IPS-18c (cell line): ENCODE results near the gene MMP19.
A peak's percentile ranks its signal among the peaks of the same experiment; 100 is the strongest.
"Not testable (repeated sequence)": the region's sequence is repeated elsewhere in the genome, so short reads cannot be mapped to it uniquely, and the experiment has no call there.

Experiments
- H3K4me3 ChIP-seq: 2 replicates; pipeline ENCODE4 v1.7.0; 2013; ENCODE audit warnings: low read depth, mild to moderate bottlenecking, low read length, moderate library complexity; ENCODE audit not compliant: insufficient read depth
- H3K9me3 ChIP-seq: one replicate; pipeline ENCODE4 v1.6.1; 2013; ENCODE audit warnings: mild to moderate bottlenecking, low read length, moderate library complexity; ENCODE audit not compliant: control insufficient read depth, insufficient read depth

Gene MMP19

GRCh38 chr12:55847033-55847432, 4.3 kb upstream of the MMP19 start:
- no peak overlapping the region for H3K4me3 ChIP-seq
- H3K9me3 ChIP-seq, result no peaks in the 10 kb centered on the region

GRCh38 chr12:55845785-55846496, 3.2 kb upstream of the MMP19 start:
- Histone ChIP-seq H3K4me3 (no peak overlapping the region), H3K9me3 (no peaks in the 10 kb centered on the region)

GRCh38 chr12:55845361-55845760, 2.6 kb upstream of the MMP19 start:
- Histone ChIP-seq H3K9me3 (no peaks in the 10 kb centered on the region), H3K4me3 (no peak overlapping the region)

GRCh38 chr12:55844961-55845360, 2.2 kb upstream of the MMP19 start:
- no peaks in the 10 kb centered on the region for H3K9me3 ChIP-seq
- H3K4me3 ChIP-seq, result no peak overlapping the region

GRCh38 chr12:55843431-55843830, 695 bp upstream of the MMP19 start:
- no peaks in the 10 kb centered on the region for H3K9me3 ChIP-seq
- no peak overlapping the region for H3K4me3 ChIP-seq

GRCh38 chr12:55840581-55841351, 2.0 kb downstream of the MMP19 start:
- no peaks in the 10 kb centered on the region for H3K9me3 ChIP-seq
- no peak overlapping the region for H3K4me3 ChIP-seq

GRCh38 chr12:55839345-55840140, 3.2 kb downstream of the MMP19 start:
- H3K4me3 ChIP-seq, result no peak overlapping the region
- no peaks in the 10 kb centered on the region for H3K9me3 ChIP-seq

- H3K9me3 ChIP-seq, result no peaks in the 10 kb centered on the region
These were observed 4.4 kb downstream of the MMP19 start for GRCh38 chr12:55838361-55838760.

GRCh38 chr12:55834400-55834799, 8.3 kb downstream of the MMP19 start:
- H3K4me3 ChIP-seq, H3K9me3 ChIP-seq: not testable (repeated sequence)

More at GRCh38 chr12:55838361-55838760, 4.4 kb downstream of the MMP19 start:
- no peak overlapping the region for H3K4me3 ChIP-seq

- no peaks in the 10 kb centered on the region for H3K9me3 ChIP-seq
These were observed 9.7 kb downstream of the MMP19 start for GRCh38 chr12:55833056-55833455.

GRCh38 chr12:55831447-55831815, 11.3 kb downstream of the MMP19 start:
- peak overlapping the region; percentile 98; the same call in 1 of the 2 replicates for H3K4me3 ChIP-seq

More at GRCh38 chr12:55833056-55833455, 9.7 kb downstream of the MMP19 start:
- no peak overlapping the region; the same call in 1 of the 2 replicates for H3K4me3 ChIP-seq

GRCh38 chr12:55830601-55831446, 11.9 kb downstream of the MMP19 start:
- H3K4me3 ChIP-seq, result peak overlapping the region; percentile 98
- no peaks in the 10 kb centered on the region for H3K9me3 ChIP-seq

More at GRCh38 chr12:55831447-55831815, 11.3 kb downstream of the MMP19 start:
- no peaks in the 10 kb centered on the region for H3K9me3 ChIP-seq

- Histone ChIP-seq H3K4me3 (peak overlapping the region; percentile 98), H3K9me3 (no peaks in the 10 kb centered on the region)
These were observed 12.7 kb downstream of the MMP19 start for GRCh38 chr12:55829967-55830600.

- Histone ChIP-seq H3K9me3 (no peaks in the 10 kb centered on the region), H3K4me3 (peak overlapping the region; percentile 62)
These were observed 14.4 kb downstream of the MMP19 start for GRCh38 chr12:55828357-55828756.

GRCh38 chr12:55827806-55828205, 14.9 kb downstream of the MMP19 start:
- H3K9me3 ChIP-seq, result no peaks in the 10 kb centered on the region
- no peak overlapping the region for H3K4me3 ChIP-seq

GRCh38 chr12:55824726-55825125, 18.0 kb downstream of the MMP19 start:
- no peak overlapping the region for H3K4me3 ChIP-seq
- no peaks in the 10 kb centered on the region for H3K9me3 ChIP-seq
